Activated CD8-positive, alpha-beta memory T cell treated with anti-CD3 and anti-CD28 coated beads, Interleukin-2, amount 50 U/mL, for 1 hour (primary cell): Measurements from ENCODE around the gene XIRP2.
"Not testable (repeated sequence)": the region's sequence is repeated elsewhere in the genome, so short reads cannot be mapped to it uniquely, and the experiment has no call there.

Experiments used
- DNase-seq: peaks from one replicate; pipeline ENCODE4 v3.0.0-alpha.2; 2020; ENCODE audit errors: extremely low read depth

Gene XIRP2

GRCh38 chr2:167196461-167197252 is 308.4 kb downstream of the XIRP2 start:
- DNase-seq, result no peak

- no peak for DNase-seq
These were observed 309.7 kb downstream of the XIRP2 start for GRCh38 chr2:167198009-167198408.

- no peak for DNase-seq
These were observed 310.3 kb downstream of the XIRP2 start for GRCh38 chr2:167198576-167198975.

- no peak for DNase-seq
These were observed 311.7 kb downstream of the XIRP2 start for GRCh38 chr2:167200019-167200418.

- no peak for DNase-seq
These were observed 321.5 kb downstream of the XIRP2 start for GRCh38 chr2:167209784-167210183.

- DNase-seq, result no peak
These were observed 323.9 kb downstream of the XIRP2 start for GRCh38 chr2:167212014-167212648.

- DNase-seq, result no peak
These were observed 327.3 kb downstream of the XIRP2 start for GRCh38 chr2:167215595-167215994.

- DNase-seq, result no peak
These were observed 349.2 kb downstream of the XIRP2 start for GRCh38 chr2:167237478-167237877.

GRCh38 chr2:167240671-167241070 is 352.4 kb downstream of the XIRP2 start:
- DNase-seq, result no peak

- no peak for DNase-seq
These were observed 360.9 kb downstream of the XIRP2 start for GRCh38 chr2:167249197-167249596.

- no peak for DNase-seq
These were observed 364.7 kb downstream of the XIRP2 start for GRCh38 chr2:167253025-167253424.

GRCh38 chr2:167254721-167255120 is 366.4 kb downstream of the XIRP2 start:
- no peak for DNase-seq

GRCh38 chr2:167258712-167259111 is 370.4 kb downstream of the XIRP2 start:
- DNase-seq, result no peak

GRCh38 chr2:167264380-167264779 is 376.1 kb downstream of the XIRP2 start:
- DNase-seq, result no peak

- no peak for DNase-seq
These were observed 376.7 kb downstream of the XIRP2 start for GRCh38 chr2:167265004-167265403.

GRCh38 chr2:167265722-167266121 is 377.4 kb downstream of the XIRP2 start:
- no peak for DNase-seq

- not testable (repeated sequence) for DNase-seq
These were observed 380.0 kb downstream of the XIRP2 start for GRCh38 chr2:167268245-167268644.

GRCh38 chr2:167271932-167272331 is 383.7 kb downstream of the XIRP2 start:
- DNase-seq, result no peak

- no peak for DNase-seq
These were observed 386.8 kb downstream of the XIRP2 start for GRCh38 chr2:167275046-167275445.

- DNase-seq, result no peak
These were observed 391.5 kb downstream of the XIRP2 start for GRCh38 chr2:167279810-167280209.

GRCh38 chr2:167287212-167287611 is 398.9 kb downstream of the XIRP2 start:
- DNase-seq, result no peak

GRCh38 chr2:167289651-167290410 is 401.6 kb downstream of the XIRP2 start:
- DNase-seq, result no peak
